GM18511 (cell line): ENCODE results near the gene NPTXR.

Experiments used
- ATAC-seq: cut with Tn5 transposase; IDR thresholded peaks from one replicate; pipeline ENCODE4 v1.9.1; 2021; ENCODE audit warnings: mild to moderate bottlenecking, moderate library complexity; ENCODE audit not compliant: unreplicated experiment

Gene NPTXR

GRCh38 chr22:38843657-38844314 is at the start of gene NPTXR:
TSS of gene NPTXR (minus strand) at chr22:38844028.
- ATAC-seq: no peak

GRCh38 chr22:38891256-38891655 is 47.4 kb upstream of the NPTXR start:
- ATAC-seq: no peak

GRCh38 chr22:38890377-38890776 is 46.5 kb upstream of the NPTXR start:
- ATAC-seq: no peak

GRCh38 chr22:38886333-38886732 is 42.5 kb upstream of the NPTXR start:
- ATAC-seq: no peak

- ATAC-seq: no peak
Observed at GRCh38 chr22:38882972-38883622, 39.3 kb upstream of the NPTXR start.

GRCh38 chr22:38881997-38882879 is 38.4 kb upstream of the NPTXR start:
- no peak for ATAC-seq

- no peak for ATAC-seq
Observed at GRCh38 chr22:38881464-38881871, 37.6 kb upstream of the NPTXR start.

- no peak for ATAC-seq
Observed at GRCh38 chr22:38879961-38880360, 36.1 kb upstream of the NPTXR start.

GRCh38 chr22:38879108-38879729 is 35.4 kb upstream of the NPTXR start:
- no peak for ATAC-seq

- ATAC-seq: no peak
Observed at GRCh38 chr22:38878001-38878400, 34.2 kb upstream of the NPTXR start.

- ATAC-seq: no peak
Observed at GRCh38 chr22:38874529-38875222, 30.8 kb upstream of the NPTXR start.

GRCh38 chr22:38873469-38874411 is 29.9 kb upstream of the NPTXR start:
- no peak for ATAC-seq

GRCh38 chr22:38872831-38873248 is 29.0 kb upstream of the NPTXR start:
- ATAC-seq: no peak

GRCh38 chr22:38872172-38872830 is 28.5 kb upstream of the NPTXR start, which contains the start of gene CBX6:
TSS of gene CBX6 (minus strand) at chr22:38872216. CDS start at chr22:38872190, 26 bp downstream.
- peak; percentile 60 for ATAC-seq

- ATAC-seq: peak; percentile 17
Observed at GRCh38 chr22:38871360-38872171, 27.7 kb upstream of the NPTXR start.

GRCh38 chr22:38870791-38871359 is 27.0 kb upstream of the NPTXR start:
- no peak for ATAC-seq

GRCh38 chr22:38870312-38870741 is 26.5 kb upstream of the NPTXR start:
- ATAC-seq: peak; percentile 38

GRCh38 chr22:38869663-38870062 is 25.8 kb upstream of the NPTXR start:
- no peak for ATAC-seq
